GM06990 (cell line): ENCODE measurements around the gene IFT88.

ENCODE experiments used
- DNase-seq: peaks from one replicate; pipeline ENCODE4 v3.0.0-alpha.2; 2011; ENCODE audit not compliant: insufficient read length; ENCODE audit errors: extremely low read depth
- H3K27me3 ChIP-seq: replicated peaks from 2 replicates; pipeline ENCODE4 v1.6.0; 2011; ENCODE audit warnings: low read length; ENCODE audit not compliant: control insufficient read depth, insufficient read depth
- H3K36me3 ChIP-seq: 2 replicates; pipeline ENCODE4 v1.5.1; 2011; ENCODE audit warnings: low read length; ENCODE audit not compliant: control insufficient read depth, insufficient read depth
- H3K4me3 ChIP-seq: replicated peaks from 2 replicates; pipeline ENCODE4 v1.5.1; 2011; ENCODE audit warnings: low read depth, mild to moderate bottlenecking, control low read depth, low read length
- TF ChIP-seq, protein P1 (sequence below): IDR thresholded peaks from 2 replicates; pipeline ENCODE4 v1.5.1; 2011; ENCODE audit warnings: low read length, control low read depth, mild to moderate bottlenecking, inconsistent platforms; ENCODE audit not compliant: insufficient read depth, poor library complexity, severe bottlenecking

Gene IFT88, protein sequence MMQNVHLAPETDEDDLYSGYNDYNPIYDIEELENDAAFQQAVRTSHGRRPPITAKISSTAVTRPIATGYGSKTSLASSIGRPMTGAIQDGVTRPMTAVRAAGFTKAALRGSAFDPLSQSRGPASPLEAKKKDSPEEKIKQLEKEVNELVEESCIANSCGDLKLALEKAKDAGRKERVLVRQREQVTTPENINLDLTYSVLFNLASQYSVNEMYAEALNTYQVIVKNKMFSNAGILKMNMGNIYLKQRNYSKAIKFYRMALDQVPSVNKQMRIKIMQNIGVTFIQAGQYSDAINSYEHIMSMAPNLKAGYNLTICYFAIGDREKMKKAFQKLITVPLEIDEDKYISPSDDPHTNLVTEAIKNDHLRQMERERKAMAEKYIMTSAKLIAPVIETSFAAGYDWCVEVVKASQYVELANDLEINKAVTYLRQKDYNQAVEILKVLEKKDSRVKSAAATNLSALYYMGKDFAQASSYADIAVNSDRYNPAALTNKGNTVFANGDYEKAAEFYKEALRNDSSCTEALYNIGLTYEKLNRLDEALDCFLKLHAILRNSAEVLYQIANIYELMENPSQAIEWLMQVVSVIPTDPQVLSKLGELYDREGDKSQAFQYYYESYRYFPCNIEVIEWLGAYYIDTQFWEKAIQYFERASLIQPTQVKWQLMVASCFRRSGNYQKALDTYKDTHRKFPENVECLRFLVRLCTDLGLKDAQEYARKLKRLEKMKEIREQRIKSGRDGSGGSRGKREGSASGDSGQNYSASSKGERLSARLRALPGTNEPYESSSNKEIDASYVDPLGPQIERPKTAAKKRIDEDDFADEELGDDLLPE

DNA sequence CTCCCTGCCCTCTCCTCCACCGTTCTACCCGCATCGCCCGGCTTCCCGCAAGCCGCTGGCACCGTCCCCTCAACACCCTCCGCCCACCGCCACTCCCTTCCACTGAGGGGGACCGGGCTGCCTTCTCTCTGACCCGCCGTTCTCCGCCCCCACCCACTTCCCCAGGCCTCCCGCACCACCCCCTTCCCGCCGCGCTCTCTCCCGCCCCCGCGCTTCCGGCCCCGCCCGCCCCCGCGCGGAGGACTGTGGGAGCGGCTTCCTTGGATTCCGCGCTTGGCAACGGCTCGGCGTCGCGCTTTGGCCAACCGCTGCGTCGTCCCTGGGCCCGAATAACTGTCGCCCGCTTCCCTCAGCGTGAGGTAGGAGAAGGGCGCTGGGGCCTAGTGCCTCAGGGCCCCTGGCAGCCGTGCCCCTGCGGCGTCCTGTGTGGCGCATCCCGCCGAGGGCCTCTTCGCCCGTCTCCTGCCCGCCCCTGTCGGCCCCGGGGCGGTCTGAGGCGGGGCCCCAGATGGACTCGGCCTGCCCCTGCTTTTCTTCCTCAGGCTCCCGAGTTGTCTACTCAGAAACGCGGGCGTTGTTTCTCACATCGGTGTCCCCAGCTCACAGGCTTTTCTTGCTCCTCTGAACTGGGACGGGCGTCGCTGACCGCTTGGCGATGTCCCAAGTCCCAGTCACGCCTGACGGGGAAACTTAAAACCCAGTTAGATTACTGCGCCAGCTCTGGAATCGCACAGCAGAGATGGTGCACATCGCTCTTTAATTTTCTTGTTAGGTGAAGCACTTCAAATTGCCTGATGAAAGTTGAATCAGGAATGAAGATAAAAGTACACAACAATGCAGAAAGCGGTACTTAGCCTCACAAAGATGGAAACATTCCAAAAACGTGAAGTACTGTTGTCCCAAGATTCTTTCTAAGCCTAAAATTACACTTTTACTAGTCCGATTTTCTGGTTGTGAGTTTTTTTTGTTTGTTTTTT lies at the start of gene IFT88:
Gene IFT88 (plus strand): TSS at position 260 of the 977 bp plus-strand sequence. CDS start 7,229 bp downstream, outside the sequence.
- TF ChIP-seq, protein P1, sequence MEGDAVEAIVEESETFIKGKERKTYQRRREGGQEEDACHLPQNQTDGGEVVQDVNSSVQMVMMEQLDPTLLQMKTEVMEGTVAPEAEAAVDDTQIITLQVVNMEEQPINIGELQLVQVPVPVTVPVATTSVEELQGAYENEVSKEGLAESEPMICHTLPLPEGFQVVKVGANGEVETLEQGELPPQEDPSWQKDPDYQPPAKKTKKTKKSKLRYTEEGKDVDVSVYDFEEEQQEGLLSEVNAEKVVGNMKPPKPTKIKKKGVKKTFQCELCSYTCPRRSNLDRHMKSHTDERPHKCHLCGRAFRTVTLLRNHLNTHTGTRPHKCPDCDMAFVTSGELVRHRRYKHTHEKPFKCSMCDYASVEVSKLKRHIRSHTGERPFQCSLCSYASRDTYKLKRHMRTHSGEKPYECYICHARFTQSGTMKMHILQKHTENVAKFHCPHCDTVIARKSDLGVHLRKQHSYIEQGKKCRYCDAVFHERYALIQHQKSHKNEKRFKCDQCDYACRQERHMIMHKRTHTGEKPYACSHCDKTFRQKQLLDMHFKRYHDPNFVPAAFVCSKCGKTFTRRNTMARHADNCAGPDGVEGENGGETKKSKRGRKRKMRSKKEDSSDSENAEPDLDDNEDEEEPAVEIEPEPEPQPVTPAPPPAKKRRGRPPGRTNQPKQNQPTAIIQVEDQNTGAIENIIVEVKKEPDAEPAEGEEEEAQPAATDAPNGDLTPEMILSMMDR: no peak
- peak; percentile 90 for DNase-seq
- no peaks in the 10 kb centered on the region for H3K27me3 ChIP-seq
- H3K36me3 ChIP-seq: no peaks in the 10 kb centered on the region
- H3K4me3 ChIP-seq: peak within 1 kb of the TSS; percentile 79

DNA sequence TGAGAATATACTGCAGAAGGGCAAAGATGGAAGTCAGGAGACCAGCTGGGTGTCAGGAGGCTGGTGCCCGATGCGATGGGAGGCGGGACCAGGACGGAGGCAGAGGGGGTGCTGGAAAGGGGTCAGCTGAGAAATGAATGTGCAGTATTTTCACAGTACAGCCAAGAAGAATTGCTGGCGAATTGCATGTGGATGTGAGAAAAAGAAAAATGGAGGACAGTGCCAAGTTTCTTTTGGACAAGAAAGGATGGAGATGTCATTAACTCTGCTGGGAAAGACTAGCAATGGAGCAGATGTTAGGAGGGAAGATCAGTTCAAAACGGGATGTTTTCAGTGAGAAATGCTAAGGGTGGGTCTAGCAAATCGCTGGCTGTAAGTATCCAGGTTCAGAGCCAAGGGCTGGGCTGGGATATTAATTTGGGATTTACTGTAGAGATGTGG lies 48.3 kb upstream of the IFT88 start:
- TF ChIP-seq, protein P1: no peak
- no peaks in the 10 kb centered on the region for H3K27me3 ChIP-seq
- H3K4me3 ChIP-seq: no peak overlapping the region
- no peak for DNase-seq
- H3K36me3 ChIP-seq: no peaks in the 10 kb centered on the region

DNA sequence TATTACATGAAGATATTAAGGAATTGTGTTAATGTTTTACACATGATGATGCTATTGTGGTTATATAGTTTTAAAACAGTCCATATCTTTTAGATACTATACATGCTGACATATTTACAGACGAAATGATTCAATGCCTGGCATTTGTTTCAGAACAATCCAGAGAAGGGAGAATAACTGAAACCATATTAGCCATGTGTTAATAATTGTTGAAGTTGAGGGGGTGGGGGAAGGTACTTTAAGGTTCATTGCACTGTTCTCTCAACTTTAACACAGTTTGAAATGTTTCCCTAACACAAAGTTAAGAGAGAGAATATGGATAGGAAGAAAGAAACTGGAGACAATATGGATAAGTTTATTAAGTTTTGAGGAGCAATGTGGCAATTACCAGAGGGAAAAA lies 47.1 kb upstream of the IFT88 start:
- DNase-seq: no peak
- H3K36me3 ChIP-seq: no peaks in the 10 kb centered on the region
- no peak overlapping the region for H3K4me3 ChIP-seq
- TF ChIP-seq, protein P1: no peak
- H3K27me3 ChIP-seq: no peaks in the 10 kb centered on the region

DNA sequence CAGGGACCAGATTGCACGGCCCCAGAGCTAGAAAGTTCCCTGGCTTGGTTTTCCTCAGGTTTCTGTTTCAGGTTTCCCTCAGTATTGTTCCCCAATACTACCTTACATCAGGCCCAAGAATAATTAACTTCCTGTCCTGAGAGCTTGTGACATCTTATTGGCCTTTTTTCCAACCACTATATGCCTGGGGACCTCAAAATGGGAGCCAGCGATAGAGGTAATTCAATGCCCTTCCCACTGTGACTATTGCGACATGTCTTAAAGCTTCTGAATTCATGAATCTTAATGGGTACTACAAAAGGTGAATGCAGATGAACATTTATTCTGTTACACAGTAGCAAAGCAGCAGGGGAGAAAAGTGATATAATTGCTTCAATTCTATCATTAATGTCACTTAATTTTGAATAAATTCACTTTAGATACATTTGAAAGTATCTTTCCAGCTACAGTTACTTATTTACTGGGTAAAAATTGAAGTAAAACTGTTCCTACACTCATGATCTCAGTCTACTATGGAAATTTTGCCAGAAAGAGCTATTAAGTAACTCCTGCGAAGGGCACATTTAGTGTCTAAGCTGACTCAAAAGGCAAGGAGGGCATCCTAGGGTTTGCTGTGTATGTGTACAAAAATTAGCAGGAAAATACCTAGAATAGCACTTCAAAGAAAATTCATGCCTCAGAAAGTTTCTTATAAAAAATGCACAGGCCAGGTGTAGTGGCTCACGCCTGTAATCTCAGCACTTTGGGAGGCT lies 45.4 kb upstream of the IFT88 start:
- TF ChIP-seq, protein P1: no peak
- DNase-seq: no peak
- no peaks in the 10 kb centered on the region for H3K27me3 ChIP-seq
- H3K4me3 ChIP-seq: no peak overlapping the region
- no peaks in the 10 kb centered on the region for H3K36me3 ChIP-seq
